Fibroblast of lung (primary cell): ENCODE data around the gene LCN10. TPM values are rescaled to one million over a fixed set of nuclear protein-coding genes. Genes with fewer than 3 reads are reported as not detected.

Experiments used
- DNase-seq, 2 donors: peaks; one replicate each; pipeline versions ENCODE4 v3.0.0 to v3.0.0-alpha.2; 2010; ENCODE audit warnings: low read depth in 2 of 2
- H2AFZ ChIP-seq: 2 replicates; pipeline ENCODE4 v1.5.1; 2012; ENCODE audit warnings: low read length, control low read depth, inconsistent platforms
- H3K27ac ChIP-seq: 2 replicates; pipeline ENCODE4 v1.5.1; 2011; ENCODE audit warnings: low read length, control low read depth; ENCODE audit not compliant: insufficient read depth
- H3K27me3 ChIP-seq: 2 replicates; pipeline ENCODE4 v1.5.1; 2011; ENCODE audit warnings: mild to moderate bottlenecking, low read length; ENCODE audit not compliant: control insufficient read depth, insufficient read depth
- H3K36me3 ChIP-seq: 2 replicates; pipeline ENCODE4 v1.5.1; 2011; ENCODE audit warnings: low read length; ENCODE audit not compliant: control insufficient read depth, insufficient read depth
- H3K4me1 ChIP-seq: 2 replicates; pipeline ENCODE4 v1.5.1; 2011; ENCODE audit warnings: low read length; ENCODE audit not compliant: control insufficient read depth, insufficient read depth; ENCODE audit errors: extremely low read depth
- H3K4me2 ChIP-seq: 2 replicates; pipeline ENCODE4 v1.5.1; 2011; ENCODE audit warnings: low read length, control low read depth; ENCODE audit not compliant: insufficient read depth; ENCODE audit errors: extremely low read depth
- H3K4me3 ChIP-seq, 4 experiments: fragments of 200-600 bp in 1 of 4; sonication (generic) in 1 of 4; replicated peaks in 1 of 4; 2 replicates each; pipeline ENCODE4 v1.5.1; 2011 to 2016; ENCODE audit warnings: low read length in 4 of 4, low read depth in 3 of 4, mild to moderate bottlenecking in 3 of 4, control low read depth in 2 of 4, inconsistent platforms in 1 of 4, mixed read lengths in 1 of 4; ENCODE audit not compliant: insufficient read depth in 1 of 4; ENCODE audit errors: control extremely low read depth in 1 of 4
- H3K79me2 ChIP-seq: 2 replicates; pipeline ENCODE4 v1.5.1; 2012; ENCODE audit warnings: mild to moderate bottlenecking, low read length, inconsistent platforms; ENCODE audit not compliant: control insufficient read depth, insufficient read depth
- H3K9ac ChIP-seq: 2 replicates; pipeline ENCODE4 v1.5.1; 2011; ENCODE audit warnings: mild to moderate bottlenecking, low read length, control low read depth; ENCODE audit not compliant: insufficient read depth
- H3K9me3 ChIP-seq: 2 replicates; pipeline ENCODE4 v1.5.1; 2012; ENCODE audit warnings: low read depth, low read length; ENCODE audit not compliant: control insufficient read depth, insufficient read depth
- H4K20me1 ChIP-seq: 2 replicates; pipeline ENCODE4 v1.5.1; 2011; ENCODE audit warnings: low read length; ENCODE audit not compliant: control insufficient read depth, insufficient read depth; ENCODE audit errors: extremely low read depth
- CTCF ChIP-seq, 2 donors: IDR thresholded peaks in 1 of 2; conservative IDR thresholded peaks in 1 of 2; 1 replicate in 1 of 2; 2 replicates in 1 of 2; pipeline ENCODE4 v1.5.1; 2011 to 2012; ENCODE audit warnings: low read length in 2 of 2, control low read depth in 1 of 2, inconsistent platforms in 1 of 2, low read depth in 1 of 2, mild to moderate bottlenecking in 1 of 2
- EZH2 ChIP-seq: IDR thresholded peaks from 2 replicates; pipeline ENCODE4 v1.5.1; 2012; ENCODE audit warnings: low read length, control low read depth, mild to moderate bottlenecking; ENCODE audit errors: missing control alignments
- polyA plus RNA-seq, 2 donors: library from polyadenylated mRNA; depleted of rRNA in 1 of 2; stranded (reverse) in 1 of 2; unstranded in 1 of 2; fragments of >200 nt; gene quantifications; 2 replicates each; pipeline ENCODE4 v1.2.1, GENCODE V29; 2011 to 2012; ENCODE audit warnings: missing spikeins in 1 of 2
- total RNA-seq: library from RNA; depleted of rRNA; stranded (reverse); fragments of >200 nt; gene quantifications from 2 replicates; pipeline ENCODE4 v1.2.1, GENCODE V29; 2014

LCN10 gene
- total and polyA plus RNA-seq, 2 donors (not counting 1 experiment from before 2014, with no cell fraction given): not detected

- no peak for DNase-seq
- peaks cover 19% of the 10 kb centered on the region for H3K27me3 ChIP-seq
- TF ChIP-seq EZH2: no peak
- TF ChIP-seq CTCF (conservative IDR thresholded peaks at IDR 0.05 in 1 of 2, IDR thresholded peaks at IDR 0.05 in 1 of 2; ENCODE audit: low read depth in 1 of 2, low read length in 2 of 2): no peak
- H3K4me2 ChIP-seq: no peak overlapping the region
- H4K20me1 ChIP-seq: no peaks in the 10 kb centered on the region
- no peaks in the 10 kb centered on the region for H3K36me3 ChIP-seq
- H3K4me1 ChIP-seq: no peaks in the 10 kb centered on the region
- no peak overlapping the region for H3K27ac ChIP-seq
- H3K79me2 ChIP-seq: no peaks in the 10 kb centered on the region
- H2AFZ ChIP-seq: no peak overlapping the region
- no peaks in the 10 kb centered on the region for H3K9me3 ChIP-seq
- no peak overlapping the region for H3K4me3 ChIP-seq
- no peak overlapping the region for H3K9ac ChIP-seq
Measured at GRCh38 chr9:136746155-136746490, 3.4 kb upstream of the LCN10 start.

- no peak for DNase-seq
- Histone ChIP-seq H2AFZ (no peak overlapping the region), H3K36me3 (no peaks in the 10 kb centered on the region), H3K9me3 (no peaks in the 10 kb centered on the region), H3K9ac (no peak overlapping the region), H3K4me2 (no peak overlapping the region), H3K27ac (no peak overlapping the region), H3K27me3 (peaks cover 21% of the 10 kb centered on the region), H4K20me1 (no peaks in the 10 kb centered on the region), H3K4me1 (no peaks in the 10 kb centered on the region), H3K79me2 (no peaks in the 10 kb centered on the region), H3K4me3 (no peak overlapping the region)
- TF ChIP-seq EZH2 (no peak), CTCF (conservative IDR thresholded peaks at IDR 0.05 in 1 of 2, IDR thresholded peaks at IDR 0.05 in 1 of 2; ENCODE audit: low read depth in 1 of 2, low read length in 2 of 2) (no peak)
Measured at GRCh38 chr9:136745389-136746154, 2.8 kb upstream of the LCN10 start.

GRCh38 chr9:136744773-136745172 is 2.0 kb upstream of the LCN10 start:
- Histone ChIP-seq H3K9me3 (no peaks in the 10 kb centered on the region), H3K4me3 (no peak overlapping the region), H3K27ac (no peak overlapping the region), H3K36me3 (no peaks in the 10 kb centered on the region), H3K9ac (no peak overlapping the region), H2AFZ (no peak overlapping the region), H3K4me2 (no peak overlapping the region), H3K79me2 (no peaks in the 10 kb centered on the region), H3K4me1 (no peaks in the 10 kb centered on the region), H4K20me1 (no peaks in the 10 kb centered on the region), H3K27me3 (peaks cover 24% of the 10 kb centered on the region)
- DNase-seq: no peak
- TF ChIP-seq EZH2 (no peak), CTCF (conservative IDR thresholded peaks at IDR 0.05 in 1 of 2, IDR thresholded peaks at IDR 0.05 in 1 of 2; ENCODE audit: low read depth in 1 of 2, low read length in 2 of 2) (no peak)
